Choroid plexus epithelial cell (primary cell): ENCODE measurements around the gene FIGN.

Experiments
- DNase-seq: peaks from one replicate; pipeline ENCODE4 v3.0.0-alpha.2; 2010; ENCODE audit warnings: low read depth
- H3K4me3 ChIP-seq: 2 replicates; pipeline ENCODE4 v1.5.1; 2011; ENCODE audit warnings: low read depth, mild to moderate bottlenecking, control low read depth, low read length, moderate library complexity
- TF ChIP-seq, protein P1 (sequence below): conservative IDR thresholded peaks from 2 replicates; pipeline ENCODE4 v1.5.1; 2011; ENCODE audit warnings: low read depth, mild to moderate bottlenecking, control low read depth, inconsistent platforms, low read length, moderate library complexity

The FIGN gene

DNA sequence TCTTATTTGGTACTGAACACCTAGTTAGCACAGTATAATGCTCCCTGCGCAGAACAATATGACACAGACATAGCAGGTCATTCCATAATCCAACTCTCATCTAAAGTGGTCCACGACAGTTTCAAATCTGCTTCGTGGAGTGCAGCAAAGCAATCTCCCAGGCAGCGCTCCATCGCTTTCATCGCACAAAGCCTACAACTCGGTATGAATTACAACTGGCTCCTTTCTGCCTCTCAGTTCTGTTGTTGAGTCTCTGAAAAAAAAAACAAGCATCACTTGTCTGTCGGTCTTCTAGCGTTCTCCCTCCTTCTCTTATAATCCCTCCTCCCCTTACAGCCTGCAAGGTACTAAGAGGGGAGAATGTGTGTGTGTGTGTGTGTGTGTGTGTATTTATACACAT is 123.5 kb downstream of the FIGN start:
- no peak overlapping the region for H3K4me3 ChIP-seq
- DNase-seq: no peak
- TF ChIP-seq, protein P1, sequence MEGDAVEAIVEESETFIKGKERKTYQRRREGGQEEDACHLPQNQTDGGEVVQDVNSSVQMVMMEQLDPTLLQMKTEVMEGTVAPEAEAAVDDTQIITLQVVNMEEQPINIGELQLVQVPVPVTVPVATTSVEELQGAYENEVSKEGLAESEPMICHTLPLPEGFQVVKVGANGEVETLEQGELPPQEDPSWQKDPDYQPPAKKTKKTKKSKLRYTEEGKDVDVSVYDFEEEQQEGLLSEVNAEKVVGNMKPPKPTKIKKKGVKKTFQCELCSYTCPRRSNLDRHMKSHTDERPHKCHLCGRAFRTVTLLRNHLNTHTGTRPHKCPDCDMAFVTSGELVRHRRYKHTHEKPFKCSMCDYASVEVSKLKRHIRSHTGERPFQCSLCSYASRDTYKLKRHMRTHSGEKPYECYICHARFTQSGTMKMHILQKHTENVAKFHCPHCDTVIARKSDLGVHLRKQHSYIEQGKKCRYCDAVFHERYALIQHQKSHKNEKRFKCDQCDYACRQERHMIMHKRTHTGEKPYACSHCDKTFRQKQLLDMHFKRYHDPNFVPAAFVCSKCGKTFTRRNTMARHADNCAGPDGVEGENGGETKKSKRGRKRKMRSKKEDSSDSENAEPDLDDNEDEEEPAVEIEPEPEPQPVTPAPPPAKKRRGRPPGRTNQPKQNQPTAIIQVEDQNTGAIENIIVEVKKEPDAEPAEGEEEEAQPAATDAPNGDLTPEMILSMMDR: no peak

DNA sequence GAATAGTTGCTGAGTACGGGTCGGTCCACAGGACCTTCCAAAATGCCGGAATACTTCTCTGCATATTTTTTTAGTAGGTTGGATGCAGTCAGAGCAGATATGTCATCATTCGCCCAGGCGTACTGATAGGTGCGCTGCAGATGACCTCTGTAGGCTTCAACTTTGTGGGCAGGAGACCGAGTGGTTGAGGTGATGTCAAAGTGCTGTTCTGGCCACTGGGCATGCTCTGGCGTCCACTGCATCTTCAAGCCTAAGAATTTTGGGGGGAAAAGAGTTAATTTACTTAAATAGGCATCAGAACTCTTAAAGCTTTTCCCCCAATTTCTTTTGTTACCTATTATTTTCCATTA is 124.3 kb downstream of the FIGN start:
- DNase-seq: no peak
- H3K4me3 ChIP-seq: no peak overlapping the region
- TF ChIP-seq, protein P1: no peak

DNA sequence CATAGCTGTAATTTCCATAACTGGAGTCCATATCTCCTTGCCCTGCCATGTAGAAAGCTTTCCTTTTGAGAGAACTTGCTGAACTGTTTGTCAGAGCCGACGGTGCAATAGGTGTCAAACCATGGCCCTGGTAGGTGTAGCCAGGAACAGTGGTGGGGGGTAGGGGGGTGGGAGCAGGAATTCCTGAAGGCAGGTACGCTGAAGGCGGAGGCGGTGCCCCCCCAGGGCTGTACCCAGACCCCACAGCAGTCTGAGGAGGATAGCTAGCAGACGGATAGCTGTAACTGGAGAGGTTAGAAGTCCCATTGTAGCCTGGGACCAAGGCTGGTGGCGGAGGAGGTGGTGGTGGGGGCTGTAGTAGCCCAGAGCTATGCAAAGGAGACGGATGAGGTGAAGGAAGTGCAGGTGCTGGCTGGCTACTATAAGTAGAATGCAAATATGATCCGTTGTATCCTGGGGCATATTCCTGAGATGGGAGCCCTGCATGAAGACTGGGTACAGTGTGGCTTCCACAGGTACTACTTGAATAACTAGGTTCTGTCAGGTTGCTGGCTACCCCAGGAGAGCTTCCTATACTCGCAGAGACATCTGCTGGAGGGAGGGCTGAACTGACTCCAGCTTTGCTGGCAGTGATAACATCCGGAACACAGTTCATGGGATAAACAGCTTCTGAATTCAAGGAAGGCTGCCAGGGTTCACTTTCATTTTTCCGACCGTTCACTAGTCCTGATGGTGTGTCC is 124.8 kb downstream of the FIGN start:
- no peak for DNase-seq
- TF ChIP-seq, protein P1: peak; percentile 44
- H3K4me3 ChIP-seq: no peak overlapping the region

GRCh38 chr2:163607630-163608029 is 128.2 kb downstream of the FIGN start:
- DNase-seq: no peak
- H3K4me3 ChIP-seq: no peak overlapping the region
- TF ChIP-seq, protein P1: no peak

- no peak for DNase-seq
- TF ChIP-seq, protein P1: no peak
- H3K4me3 ChIP-seq: no peak overlapping the region
Observed at GRCh38 chr2:163606878-163607277, 128.9 kb downstream of the FIGN start.

GRCh38 chr2:163605779-163606178 is 130.0 kb downstream of the FIGN start:
- H3K4me3 ChIP-seq: no peak overlapping the region
- DNase-seq: no peak
- TF ChIP-seq, protein P1: no peak

DNA sequence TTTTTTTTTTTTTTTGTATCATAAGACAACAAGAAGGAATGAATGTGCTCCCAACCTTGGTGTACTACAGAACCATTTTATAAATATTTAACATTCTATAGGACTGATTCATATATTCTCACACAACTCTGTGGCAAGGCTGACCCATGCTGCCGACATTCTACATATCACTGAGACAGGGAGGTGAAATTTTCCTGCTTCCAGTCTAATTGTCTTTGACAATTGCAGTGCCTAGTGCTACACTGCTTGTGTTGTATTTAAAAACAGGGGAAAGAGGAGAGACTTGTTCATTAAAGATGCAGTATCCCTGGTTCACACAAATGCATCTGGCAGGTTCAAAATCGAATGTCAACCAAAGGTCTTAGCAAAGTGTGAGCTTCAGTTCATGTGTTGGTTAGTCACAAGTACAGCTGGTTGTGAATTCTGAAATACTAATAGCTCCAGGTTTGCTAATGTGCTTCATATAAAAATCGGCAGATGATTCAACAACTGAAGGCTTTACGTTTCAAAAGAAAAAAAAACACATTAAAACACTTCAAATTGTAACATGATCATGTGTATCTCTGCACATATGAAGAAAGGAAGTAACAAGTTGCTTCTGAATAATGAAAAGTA is 130.8 kb downstream of the FIGN start:
- DNase-seq: peak; percentile 83
- no peak overlapping the region for H3K4me3 ChIP-seq
- TF ChIP-seq, protein P1: no peak
